Heart right ventricle (tissue), 16 donors: ENCODE data around the gene CLSTN2. TPM values are rescaled to one million over a fixed set of nuclear protein-coding genes. Genes with fewer than 3 reads are reported as not detected.

ENCODE experiments used
- ATAC-seq, 8 donors: fragments of 200-7000 bp; cut with Tn5 transposase; one replicate each; pipeline ENCODE4 v1.9.1; 2020; ENCODE audit warnings: mild to moderate bottlenecking in 8 of 8, moderate library complexity in 8 of 8, moderate number of reproducible peaks in 1 of 8
- DNase-seq, 2 donors: peaks; one replicate each; pipeline ENCODE4 v3.0.0-alpha.2; 2020
- H3K27ac ChIP-seq, 10 donors: fragments of 200-600 bp; sonication (generic) in 2 of 10; one replicate each; pipeline versions ENCODE4 v1.5.0 to v1.8.0; 2020 to 2022; ENCODE audit warnings: mild to moderate bottlenecking in 3 of 10
- H3K27me3 ChIP-seq, 7 donors: fragments of 200-600 bp; one replicate each; pipeline ENCODE4 v1.8.0; 2021 to 2022; ENCODE audit warnings: mild to moderate bottlenecking in 2 of 7
- H3K36me3 ChIP-seq, 9 donors: fragments of 200-600 bp; sonication (generic) in 1 of 9; one replicate each; pipeline versions ENCODE4 v1.5.0 to v1.8.0; 2020 to 2022; ENCODE audit warnings: mild to moderate bottlenecking in 2 of 9
- H3K4me1 ChIP-seq, 9 donors: fragments of 200-600 bp; sonication (generic) in 1 of 9; one replicate each; pipeline versions ENCODE4 v1.5.0 to v1.8.0; 2020 to 2022; ENCODE audit warnings: mild to moderate bottlenecking in 4 of 9
- H3K4me3 ChIP-seq, 10 donors: fragments of 200-600 bp; sonication (generic) in 2 of 10; one replicate each; pipeline versions ENCODE4 v1.5.0 to v1.8.0; 2020 to 2022; ENCODE audit warnings: mild to moderate bottlenecking in 7 of 10, moderate library complexity in 2 of 10
- H3K9me3 ChIP-seq, 11 donors: fragments of 200-600 bp in 10 of 11; sonication (generic) in 2 of 11; one replicate each; pipeline versions ENCODE4 v1.5.0 to v1.8.0; 2013 to 2022; ENCODE audit warnings: mild to moderate bottlenecking in 2 of 11, control low read depth in 1 of 11, moderate library complexity in 1 of 11
- WGBS, 2 donors: extraction: QIAGEN DNeasy Blood & Tissue Kit; methylation state at CpG; one replicate each; pipeline ENCODE4 v1.1.7; 2013; ENCODE audit warnings: inconsistent platforms in 1 of 2; 5-methylcytosine and 5-hydroxymethylcytosine counted together
- intact Hi-C, 10 donors: fragments of 100-400 bp; cut with DNase I; formaldehyde crosslinking; loops; one replicate each; pipeline versions ENCODE4 v1.11.1 to v1.14.2; 2022
- polyA plus RNA-seq, 2 donors: library from polyadenylated mRNA; stranded (reverse); fragments of 200-250 nt; gene quantifications; one replicate each; pipeline ENCODE4 v1.2.3, GENCODE V29; 2013
- total RNA-seq, 10 donors: library from RNA; stranded (reverse); fragmentation: NEBNext Ultra II Directional in 3 of 10; extraction: Animal tissue kit (Norgen Biotek cat#: 25700) in 3 of 10; gene quantifications; one replicate each; pipeline versions ENCODE4 v1.2.1 to v1.2.4, GENCODE V29; 2021 to 2023
- TF ChIP-seq, protein P1 (sequence below), 9 donors: fragments of 200-600 bp; sonication (generic) in 2 of 9; IDR thresholded peaks; one replicate each; pipeline versions ENCODE4 v1.5.0 to v1.8.0; 2021 to 2022; ENCODE audit warnings: antibody characterized with exemption in 9 of 9, mild to moderate bottlenecking in 5 of 9, moderate library complexity in 1 of 9
- donor health status: Arrhythmogenic right ventricular cardiomyopathy.
- donor health status: ischemic (EF 13 %, LVEDD 7.1; RV severe dilation, severe dysfunction).
- donor health status: healthy with polysubstance abuse.
- donor health status: DM: no; HTN: yes; CAD: no.
- donor health status: DM: no; HTN: no; CAD: no.
- donor health status: ischemic (EF 25% LVEDD 6.9; RV normal size, moderate dysfunction).
- donor health status: ischemic (EF 25% LVEDD 5.7; RV mildly dilated, moderate dysfunction).
- donor health status: healthy.
- donor health status: DM: yes; HTN: yes; CAD: no.
- donor health status: Ischemic cardiomyopathy.
- donor health status: ischemic (EF 35%, LVEDD 5.7; RV mildly dilated, moderate dysfunction).
- donor health status: nonischemic (EF 11% LVEDD 7.7; RV severe dilation, severe dysfunction).
- donor health status: DM: yes; HTN: yes; CAD: no.
- donor health status: PGD.
- donor health status: ischemic (EF 29% LVEDD 5.4; RV normal size, mild dysfunction).
- donor health status: nonischemic (EF 23%, LVEDD 6.1; RV moderate dilation, normal function).

Gene CLSTN2
- total and polyA plus RNA-seq, 12 donors, result 0.57 to 10.7 (median 4.4) TPM

DNA sequence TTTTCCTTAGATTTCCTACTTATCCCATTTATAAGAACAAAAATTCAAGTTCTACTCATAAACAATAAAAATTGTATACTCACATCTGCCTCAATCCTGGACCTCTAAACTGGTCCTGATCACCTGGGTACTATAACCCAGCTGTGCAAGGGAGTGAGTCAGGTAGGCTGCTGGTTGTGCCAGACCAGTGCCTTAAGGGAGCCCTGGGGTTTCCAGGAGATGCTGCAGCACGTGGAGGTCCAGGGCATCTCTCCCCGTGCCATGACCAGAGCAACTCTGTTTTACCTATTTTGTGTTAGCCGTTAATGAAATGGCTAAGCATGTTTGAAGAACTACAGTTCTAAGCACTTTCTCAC lies 602.7 kb downstream of the CLSTN2 start:
- DNase-seq, result no peak
- 89 to 91% methylated on average over 3 of the region's 3 CpGs for WGBS, 2 donors

DNA sequence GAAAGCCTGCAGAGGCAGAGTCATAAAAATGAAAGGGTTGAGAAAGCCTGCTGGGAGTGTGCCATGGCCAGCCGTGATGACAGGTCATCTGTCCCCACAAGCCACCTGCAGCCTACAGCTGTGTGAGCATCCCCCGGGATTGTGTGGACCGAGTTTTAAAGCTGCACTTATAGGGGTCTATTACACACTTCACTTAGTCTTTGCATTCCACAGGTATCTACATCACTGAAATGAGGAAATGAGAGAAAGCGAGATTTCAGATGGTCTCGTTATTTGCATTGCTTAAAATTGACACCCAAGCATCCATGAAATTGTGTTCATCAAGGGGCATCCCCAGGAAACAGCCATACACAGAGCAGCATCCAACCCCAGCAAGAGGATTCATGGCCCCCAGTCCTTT lies 605.3 kb downstream of the CLSTN2 start:
- DNase-seq, result no peak

More for the DNA sequence above, 602.7 kb downstream of the CLSTN2 start:
- Histone ChIP-seq H3K4me3 (no peak overlapping the region), H3K4me1 (peaks cover 0 to 8% (median 0%) of the 10 kb centered on the region in 9 donors), H3K36me3 (no peaks in the 10 kb centered on the region), H3K27me3 (no peaks in the 10 kb centered on the region), H3K9me3 (peaks cover 0 to 12% (median 0%) of the 10 kb centered on the region in 11 donors), H3K27ac (no peak overlapping the region)
- intact Hi-C loops, result no loop called here
- ATAC-seq, result no peak
- TF ChIP-seq, protein P1, sequence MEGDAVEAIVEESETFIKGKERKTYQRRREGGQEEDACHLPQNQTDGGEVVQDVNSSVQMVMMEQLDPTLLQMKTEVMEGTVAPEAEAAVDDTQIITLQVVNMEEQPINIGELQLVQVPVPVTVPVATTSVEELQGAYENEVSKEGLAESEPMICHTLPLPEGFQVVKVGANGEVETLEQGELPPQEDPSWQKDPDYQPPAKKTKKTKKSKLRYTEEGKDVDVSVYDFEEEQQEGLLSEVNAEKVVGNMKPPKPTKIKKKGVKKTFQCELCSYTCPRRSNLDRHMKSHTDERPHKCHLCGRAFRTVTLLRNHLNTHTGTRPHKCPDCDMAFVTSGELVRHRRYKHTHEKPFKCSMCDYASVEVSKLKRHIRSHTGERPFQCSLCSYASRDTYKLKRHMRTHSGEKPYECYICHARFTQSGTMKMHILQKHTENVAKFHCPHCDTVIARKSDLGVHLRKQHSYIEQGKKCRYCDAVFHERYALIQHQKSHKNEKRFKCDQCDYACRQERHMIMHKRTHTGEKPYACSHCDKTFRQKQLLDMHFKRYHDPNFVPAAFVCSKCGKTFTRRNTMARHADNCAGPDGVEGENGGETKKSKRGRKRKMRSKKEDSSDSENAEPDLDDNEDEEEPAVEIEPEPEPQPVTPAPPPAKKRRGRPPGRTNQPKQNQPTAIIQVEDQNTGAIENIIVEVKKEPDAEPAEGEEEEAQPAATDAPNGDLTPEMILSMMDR (IDR thresholded peaks at IDR 0.05), result no peak

DNA sequence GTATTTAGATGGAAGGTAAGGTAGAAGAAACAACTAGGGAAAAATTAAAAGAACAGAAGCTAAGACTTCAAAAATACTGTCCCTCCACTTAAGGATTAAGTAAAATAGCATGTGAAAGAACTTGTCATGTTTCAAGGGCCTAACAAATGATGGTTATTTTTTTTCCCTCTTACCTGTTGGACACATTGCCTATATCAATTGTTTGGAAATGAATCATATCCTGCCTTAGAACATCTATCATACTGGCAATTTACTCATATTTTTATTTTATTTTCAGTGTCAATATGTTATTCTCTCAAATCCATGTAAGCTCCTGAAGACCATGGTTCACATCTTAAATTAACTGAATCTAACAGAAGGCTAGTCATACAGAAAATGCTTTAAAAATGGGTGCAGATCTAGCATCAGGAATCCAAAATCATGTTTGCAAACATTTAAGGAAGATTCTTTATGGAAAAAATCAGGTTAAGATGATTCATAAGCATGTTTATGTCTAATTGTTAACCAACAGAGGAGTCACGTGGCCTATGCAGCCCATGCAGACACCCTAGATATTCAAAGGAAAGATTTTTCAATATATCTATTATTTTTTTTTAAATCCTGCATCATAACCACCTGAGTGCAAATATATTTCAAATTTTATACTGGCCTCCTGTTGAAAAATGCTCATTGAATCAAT lies 607.1 kb downstream of the CLSTN2 start:
- peaks cover 0 to 5% (median 0%) of the 10 kb centered on the region in 9 donors for H3K4me1 ChIP-seq
- ATAC-seq (no peak), DNase-seq (no peak)
- 84 to 88% methylated on average over 1 of the region's 1 CpG for WGBS, 2 donors
- TF ChIP-seq, protein P1 (IDR thresholded peaks at IDR 0.05), result no peak
- H3K4me3 ChIP-seq, result no peak overlapping the region
- H3K27me3 ChIP-seq, result no peaks in the 10 kb centered on the region
- intact Hi-C loops, result no loop called here
- H3K9me3 ChIP-seq, result no peaks in the 10 kb centered on the region
- no peaks in the 10 kb centered on the region for H3K36me3 ChIP-seq
- no peak overlapping the region for H3K27ac ChIP-seq

More for the DNA sequence above, 605.3 kb downstream of the CLSTN2 start:
- 73 to 82% methylated on average over 5 of the region's 5 CpGs for WGBS, 2 donors
- intact Hi-C loops, result no loop called here
- Histone ChIP-seq H3K4me1 (peaks cover 0 to 8% (median 0%) of the 10 kb centered on the region in 9 donors), H3K36me3 (no peaks in the 10 kb centered on the region), H3K9me3 (peaks cover 0 to under 1% (median 0%) of the 10 kb centered on the region in 11 donors), H3K27ac (no peak overlapping the region), H3K4me3 (no peak overlapping the region), H3K27me3 (no peaks in the 10 kb centered on the region)
- TF ChIP-seq, protein P1 (IDR thresholded peaks at IDR 0.05), result no peak
- ATAC-seq, result no peak

DNA sequence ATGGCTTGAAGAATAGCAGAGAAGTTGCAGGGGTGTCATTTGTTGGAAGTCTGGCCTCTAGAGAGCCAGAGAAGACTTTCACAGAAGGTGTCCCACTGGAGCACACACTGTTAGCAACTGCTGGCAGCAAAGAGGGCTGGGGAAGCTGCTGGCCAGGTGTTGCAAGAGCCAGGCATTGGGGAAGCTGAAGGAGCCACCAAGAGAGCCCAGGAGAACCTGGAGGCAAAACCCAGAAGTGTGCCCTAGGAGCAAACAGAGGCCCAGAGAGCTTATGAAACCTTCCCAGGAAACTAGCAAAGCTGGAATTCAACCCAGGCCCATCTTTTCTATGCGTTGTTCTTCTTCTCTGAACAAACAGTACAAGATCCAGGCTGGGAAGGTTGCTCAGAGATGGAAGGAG lies 610.2 kb downstream of the CLSTN2 start:
- no peak for ATAC-seq

More for the DNA sequence above, 610.2 kb downstream of the CLSTN2 start:
- H3K4me1 ChIP-seq, result no peaks in the 10 kb centered on the region
- WGBS, 2 donors, result 85 to 94% methylated on average over 1 of the region's 1 CpG
- intact Hi-C loops, result no loop called here
- TF ChIP-seq, protein P1 (IDR thresholded peaks at IDR 0.05), result no peak
- H3K4me3 ChIP-seq, result no peak overlapping the region
- no peaks in the 10 kb centered on the region for H3K9me3 ChIP-seq
- no peaks in the 10 kb centered on the region for H3K36me3 ChIP-seq
- DNase-seq, result no peak
- no peak overlapping the region for H3K27ac ChIP-seq
- no peaks in the 10 kb centered on the region for H3K27me3 ChIP-seq
